CD4-positive, alpha-beta T cell treated with Interleukin-1 beta for 1 hour (primary cell): Measurements from ENCODE around the gene AJUBA.
A peak's percentile ranks its signal among the peaks of the same experiment; 100 is the strongest.
"Not testable (repeated sequence)": the region's sequence is repeated elsewhere in the genome, so short reads cannot be mapped to it uniquely, and the experiment has no call there.

Experiments
- DNase-seq, 2 donors: peaks; one replicate each; pipeline ENCODE4 v3.0.0-alpha.2; 2020 to 2022

The AJUBA gene

DNA sequence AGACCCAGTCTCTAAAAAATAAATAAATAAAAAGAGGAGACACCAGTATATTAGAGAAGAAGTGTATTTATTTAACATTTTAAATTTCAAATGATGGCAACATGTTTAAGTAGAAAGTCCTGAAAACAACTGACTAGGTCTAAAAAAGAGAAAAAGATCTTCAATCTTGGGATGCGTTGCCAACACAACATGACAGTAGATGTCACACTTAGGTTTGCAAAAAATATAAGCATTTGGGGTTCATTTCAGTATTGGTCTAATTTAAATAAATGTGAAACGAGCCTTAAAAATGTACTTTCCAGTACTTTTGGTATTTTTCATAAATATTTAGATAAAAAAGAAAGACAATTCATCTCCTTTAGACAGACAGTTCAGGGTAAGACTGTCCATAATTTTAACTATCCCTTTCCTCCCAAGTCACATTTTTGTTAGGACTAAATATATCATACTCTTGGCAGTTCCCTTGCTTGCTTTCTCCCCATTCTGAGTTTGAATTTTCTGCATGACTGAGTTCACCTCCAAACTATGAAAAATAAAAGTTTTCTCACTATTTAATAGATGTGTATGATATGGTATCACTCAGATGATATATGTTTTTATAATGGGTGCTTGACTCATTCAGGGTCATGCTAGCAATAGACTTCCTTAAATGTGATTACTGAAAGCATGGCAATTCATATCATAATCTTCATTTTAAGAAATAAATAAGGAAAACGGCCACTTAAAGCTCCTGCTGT, 23.3 kb upstream of the AJUBA start:
- no peak for DNase-seq

DNA sequence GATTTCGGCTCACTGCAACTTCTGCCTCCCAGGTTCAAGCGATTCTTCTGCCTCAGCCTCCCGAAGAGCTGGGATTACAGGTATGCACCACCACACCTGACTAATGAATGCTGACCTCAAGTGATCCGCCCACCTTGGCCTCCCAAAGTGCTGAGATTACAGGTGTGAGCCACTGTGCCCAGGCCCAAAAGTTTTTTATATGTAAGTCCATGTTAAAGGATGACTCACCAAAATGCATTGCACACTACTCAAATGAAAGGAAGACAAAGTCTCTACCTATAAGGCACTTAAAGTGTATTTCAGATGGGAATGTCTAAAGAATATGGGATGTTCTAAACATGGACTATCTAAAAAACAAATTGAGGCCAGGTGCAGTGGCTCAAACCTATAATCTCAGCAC, 21.9 kb upstream of the AJUBA start:
- not testable (repeated sequence) for DNase-seq

DNA sequence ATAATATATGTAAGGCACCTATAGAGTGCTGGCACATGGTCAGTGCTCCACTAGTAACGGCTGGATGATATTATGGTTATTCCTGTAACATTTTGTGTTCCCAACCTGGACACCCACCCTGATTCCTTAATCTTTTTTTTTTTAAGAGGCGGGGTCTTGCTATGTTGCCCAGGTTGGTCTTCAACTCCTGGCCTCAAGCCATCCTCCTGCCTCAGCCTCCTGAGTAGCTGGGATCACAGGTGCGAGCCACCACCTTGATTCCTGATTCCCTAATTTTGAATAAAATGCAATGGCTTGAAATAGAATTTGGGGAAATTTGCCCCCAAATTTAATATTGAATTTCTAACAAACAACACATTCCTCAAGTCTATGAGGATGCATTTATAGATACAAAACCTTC, 20.2 kb upstream of the AJUBA start:
- DNase-seq: no peak

DNA sequence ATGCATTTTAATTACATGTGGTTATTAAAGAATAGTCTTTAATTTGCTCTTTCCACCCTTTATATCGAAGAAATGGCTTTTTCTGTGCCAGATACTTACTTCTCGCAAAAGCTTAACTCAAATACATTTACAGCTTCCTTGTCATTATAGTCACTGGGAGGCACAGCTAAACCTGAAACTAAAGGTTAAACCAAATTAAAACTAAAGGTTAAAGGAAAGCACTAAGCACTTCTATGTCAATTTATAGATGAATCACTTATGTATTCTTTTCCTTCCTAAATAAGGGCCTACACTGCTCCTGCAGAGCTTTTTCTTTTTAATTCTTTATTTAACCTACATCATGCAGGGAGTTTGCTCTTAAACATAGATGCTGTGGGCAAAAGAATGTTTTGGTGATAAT, 18.5 kb upstream of the AJUBA start:
- DNase-seq: no peak

DNA sequence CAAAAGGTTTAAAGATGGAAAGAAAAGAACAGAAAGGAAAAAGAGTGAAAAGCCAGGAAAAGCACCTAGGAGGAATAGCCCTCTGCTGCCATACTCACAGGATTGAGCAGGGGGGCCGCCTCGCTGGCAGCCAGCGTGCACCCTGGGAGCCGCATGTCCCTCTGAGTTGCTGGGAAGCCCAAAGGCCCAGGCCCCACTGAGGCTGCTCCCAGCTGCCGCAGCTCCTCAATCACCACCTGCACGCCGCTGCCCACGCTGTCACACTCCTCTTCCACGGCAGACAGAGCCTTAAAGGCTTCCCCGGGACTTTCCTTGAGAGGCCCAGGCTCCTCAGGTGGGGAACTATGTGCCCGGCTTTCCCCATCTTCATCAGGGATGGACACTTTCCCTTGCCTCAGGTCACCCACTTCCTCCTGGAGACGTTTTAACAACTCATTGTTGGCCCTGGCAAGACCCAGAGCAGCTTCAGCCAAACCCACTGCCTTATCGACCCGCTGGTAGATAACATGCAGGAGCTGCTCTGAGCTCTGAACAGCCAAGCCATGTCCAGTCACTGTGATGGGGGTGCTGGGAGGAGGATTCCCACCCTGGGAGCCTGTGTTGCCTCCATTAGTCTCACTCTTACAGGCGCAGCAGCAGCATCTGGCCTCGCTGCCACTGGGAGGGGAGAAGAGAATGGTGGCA, 16.1 kb upstream of the AJUBA start:
- DNase-seq: no peak

DNA sequence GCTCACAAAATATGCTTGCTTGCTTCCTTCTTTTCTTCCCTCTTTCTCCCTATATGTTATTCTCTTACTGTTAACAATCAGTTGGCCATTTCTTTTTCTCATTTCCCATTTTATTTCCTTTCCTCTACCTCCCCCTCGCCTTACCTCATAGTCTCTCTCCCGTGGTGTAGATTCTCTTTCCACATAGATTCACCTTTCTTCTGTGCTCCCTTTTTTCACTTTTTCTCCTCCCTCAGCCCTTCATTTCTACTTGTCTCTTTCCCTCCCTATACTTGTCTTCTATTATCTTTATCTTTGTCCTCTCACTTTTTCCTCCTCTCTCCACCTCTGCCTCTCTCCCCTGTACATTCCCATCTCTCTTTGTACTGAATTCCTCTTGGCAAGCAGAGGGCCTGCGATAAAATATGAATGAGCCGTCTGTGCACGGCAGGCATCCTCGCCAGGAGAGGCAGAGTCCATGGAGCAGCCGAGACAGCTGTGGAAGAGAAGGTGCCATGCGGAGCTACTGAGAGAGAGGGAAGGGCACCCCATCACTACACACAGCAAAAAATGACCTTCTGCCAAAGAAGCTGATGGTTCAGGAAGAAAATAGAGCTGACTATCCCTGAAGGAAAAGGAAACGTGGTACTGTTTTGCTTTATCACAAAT, 15.4 kb upstream of the AJUBA start:
- no peak for DNase-seq

DNA sequence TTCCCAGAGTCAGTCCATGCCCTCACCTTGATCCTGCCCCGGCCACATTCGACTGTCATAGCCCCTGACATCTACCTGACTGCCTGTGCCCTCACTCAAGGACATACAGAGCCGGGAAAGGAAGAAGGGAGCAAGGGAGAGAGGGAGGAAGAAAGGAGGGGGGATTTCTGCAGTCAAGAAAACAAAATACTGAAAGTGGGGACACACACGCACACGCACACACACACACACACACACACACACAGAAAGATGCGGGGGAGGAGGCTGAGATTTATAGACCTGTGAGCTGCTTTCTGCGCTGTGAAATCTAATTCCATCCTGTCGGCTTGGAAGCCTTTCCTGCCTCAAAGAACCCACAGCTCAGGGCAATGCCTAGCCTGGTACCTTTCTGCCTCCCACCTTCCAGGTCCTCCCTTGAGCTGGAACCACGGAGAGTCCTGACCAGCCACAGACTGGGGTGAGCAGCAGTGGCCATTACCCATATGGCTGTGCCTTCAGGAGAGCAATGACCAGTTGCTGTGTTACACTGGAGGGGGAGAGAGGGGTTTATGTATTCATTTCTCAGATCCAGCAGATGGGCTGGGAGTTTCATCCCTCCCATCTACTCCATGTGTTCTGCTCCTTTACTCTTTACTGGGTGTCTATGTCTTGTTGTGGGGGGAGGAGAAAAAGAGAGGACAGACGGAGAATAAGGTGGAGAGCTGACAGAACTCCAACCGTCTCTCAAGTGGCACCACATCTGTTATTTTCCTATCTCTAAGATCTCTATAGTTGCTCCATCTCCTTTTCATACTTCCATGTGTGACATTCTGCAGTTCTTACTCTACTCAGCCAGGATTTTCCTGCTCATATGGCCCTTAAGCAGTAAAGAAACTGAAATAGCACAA, 14.7 kb upstream of the AJUBA start:
- DNase-seq: no peak

DNA sequence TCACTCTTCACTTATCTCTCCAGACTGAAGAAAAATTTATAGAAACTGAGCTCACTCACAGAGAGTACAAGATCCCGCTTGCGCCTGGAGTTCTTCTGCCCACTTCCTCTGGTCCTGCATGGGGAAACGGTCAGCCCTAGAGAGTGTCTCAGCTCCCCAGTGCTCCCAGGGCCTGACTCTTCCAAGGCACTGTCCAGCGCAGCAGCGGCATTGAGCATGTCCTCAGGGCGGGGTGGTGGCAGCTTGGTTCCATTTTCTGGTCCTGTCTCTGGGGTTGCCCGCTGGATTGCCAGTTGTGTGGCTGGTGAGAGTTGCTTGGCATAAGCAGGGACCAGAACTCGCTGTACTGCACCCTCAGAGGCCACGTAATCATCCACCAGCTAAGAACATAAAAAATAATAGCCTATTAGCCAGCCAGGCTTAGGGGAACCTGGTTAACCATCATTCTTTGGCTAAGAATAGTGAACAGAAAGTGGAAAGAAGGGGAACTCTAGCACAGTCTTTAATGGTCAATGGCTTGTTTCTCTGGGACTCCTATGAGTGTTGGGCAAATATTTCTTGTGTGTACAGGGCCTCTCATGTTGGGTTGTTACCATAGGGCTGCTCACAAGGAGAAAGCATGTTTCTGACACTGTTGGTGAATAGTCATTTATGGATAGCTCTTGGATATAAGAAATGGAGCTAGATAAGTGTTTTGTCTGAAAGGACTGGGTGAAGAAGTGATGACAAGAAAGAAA, 13.7 kb upstream of the AJUBA start:
- DNase-seq: no peak

DNA sequence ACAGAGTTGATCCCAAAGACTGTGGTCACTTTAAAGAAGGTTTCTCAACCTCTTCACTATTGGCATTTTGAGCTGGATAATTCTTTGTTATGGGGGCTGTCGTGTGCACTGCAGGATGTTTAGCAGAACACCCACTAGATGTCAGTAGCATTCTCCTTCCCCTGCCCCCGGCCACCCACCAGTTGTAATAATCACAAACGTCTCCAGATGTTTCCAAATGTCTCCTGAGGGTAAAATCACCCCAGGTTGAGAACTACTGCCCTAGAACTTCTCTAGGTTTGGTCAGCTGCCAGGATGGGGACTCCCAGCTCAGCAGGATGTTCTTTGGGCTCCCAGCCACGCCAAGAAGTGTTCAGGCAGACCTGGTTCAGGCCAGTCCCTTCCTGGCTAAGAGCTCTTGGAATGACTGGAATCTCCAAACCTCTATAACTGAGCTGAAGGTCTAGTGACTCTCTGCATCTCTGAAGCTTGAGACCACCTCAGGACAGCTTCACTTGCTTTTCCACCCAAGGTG, 12.5 kb upstream of the AJUBA start:
- peak; percentile 24 to 35 for DNase-seq

DNA sequence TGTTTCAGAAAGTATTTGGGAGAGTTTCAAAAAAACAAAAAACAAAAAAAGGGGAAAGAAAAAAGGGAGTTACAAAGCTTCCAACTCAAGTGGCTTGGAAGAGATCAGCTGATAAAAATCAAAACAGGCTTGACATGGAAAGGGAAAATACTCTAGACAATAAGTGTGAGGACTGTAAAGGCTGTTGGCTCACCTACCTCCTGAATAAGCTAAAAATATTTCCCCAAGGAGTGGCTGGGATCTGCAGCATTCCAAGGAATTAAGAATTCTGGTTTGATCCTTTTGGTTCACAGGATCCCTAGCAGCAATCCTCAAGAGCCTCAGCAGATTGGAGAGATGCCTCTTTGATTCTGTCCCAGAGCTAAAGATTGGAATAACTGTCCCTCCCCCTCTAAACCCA, 11.2 kb upstream of the AJUBA start:
- no peak for DNase-seq

DNA sequence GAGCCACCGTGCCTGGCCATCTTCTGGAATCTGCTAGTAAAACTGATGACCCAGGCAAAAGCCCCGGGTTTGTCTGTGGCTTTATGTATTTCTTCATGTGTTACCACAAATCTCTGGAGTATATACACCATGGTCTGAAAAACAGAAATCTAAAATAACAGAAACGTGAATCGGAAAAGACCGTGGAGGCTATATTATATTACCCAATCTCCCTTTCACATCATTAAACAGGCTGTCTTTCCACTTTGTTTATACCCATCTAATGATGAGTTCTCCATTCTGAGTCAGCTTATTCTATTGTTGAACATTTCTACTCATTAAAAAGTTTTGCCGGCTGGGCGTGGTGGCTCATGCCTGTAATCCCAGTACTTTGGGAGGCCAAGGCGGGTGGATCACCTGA, 9.5 kb upstream of the AJUBA start:
- DNase-seq: no peak

DNA sequence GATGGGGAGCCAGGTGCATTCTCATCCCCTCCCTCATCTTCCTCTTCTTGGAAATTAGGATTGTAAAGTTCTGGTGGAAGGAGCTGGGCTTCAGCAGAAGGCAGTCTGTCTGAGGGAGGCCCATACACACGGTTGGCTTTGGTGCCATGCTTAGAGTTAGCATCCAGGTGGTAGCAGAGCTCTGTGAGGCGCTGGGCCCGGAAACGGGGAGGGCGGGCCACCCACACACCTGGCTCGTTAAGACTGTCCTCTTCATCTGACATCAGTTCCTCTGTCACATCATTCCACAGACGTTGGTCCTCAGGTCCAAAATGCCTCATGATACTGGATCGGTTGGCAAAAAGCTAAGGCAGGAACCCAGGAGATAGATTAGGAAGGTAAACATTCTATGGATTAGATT, 4.9 kb upstream of the AJUBA start:
- DNase-seq: no peak

DNA sequence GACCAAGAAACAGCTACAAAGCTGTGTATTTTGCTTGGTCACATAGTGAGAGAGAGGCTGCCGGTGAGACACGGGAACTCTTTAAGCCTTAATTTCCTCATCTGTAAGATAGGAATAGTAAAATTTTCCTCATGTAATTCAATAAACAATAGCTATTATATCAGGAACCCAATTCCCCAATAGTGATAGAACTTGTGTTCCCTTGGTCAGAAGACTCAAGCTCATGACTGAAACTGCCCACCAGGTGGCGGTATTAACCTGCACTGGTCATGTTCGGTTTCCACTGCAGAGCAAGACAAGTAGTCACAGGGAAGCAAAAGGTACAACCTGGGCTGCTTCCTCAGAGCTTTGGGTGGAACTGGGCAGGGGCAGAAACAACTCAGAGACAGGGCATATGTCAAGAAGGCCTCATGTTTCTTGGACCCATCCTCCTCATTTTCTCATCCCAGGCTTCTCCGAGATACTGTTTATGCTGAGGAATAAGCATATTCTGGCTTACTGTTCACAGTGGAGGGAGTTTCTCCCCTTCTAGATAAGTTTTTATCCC, 4.2 kb upstream of the AJUBA start:
- peak; percentile 84 to 88 for DNase-seq

DNA sequence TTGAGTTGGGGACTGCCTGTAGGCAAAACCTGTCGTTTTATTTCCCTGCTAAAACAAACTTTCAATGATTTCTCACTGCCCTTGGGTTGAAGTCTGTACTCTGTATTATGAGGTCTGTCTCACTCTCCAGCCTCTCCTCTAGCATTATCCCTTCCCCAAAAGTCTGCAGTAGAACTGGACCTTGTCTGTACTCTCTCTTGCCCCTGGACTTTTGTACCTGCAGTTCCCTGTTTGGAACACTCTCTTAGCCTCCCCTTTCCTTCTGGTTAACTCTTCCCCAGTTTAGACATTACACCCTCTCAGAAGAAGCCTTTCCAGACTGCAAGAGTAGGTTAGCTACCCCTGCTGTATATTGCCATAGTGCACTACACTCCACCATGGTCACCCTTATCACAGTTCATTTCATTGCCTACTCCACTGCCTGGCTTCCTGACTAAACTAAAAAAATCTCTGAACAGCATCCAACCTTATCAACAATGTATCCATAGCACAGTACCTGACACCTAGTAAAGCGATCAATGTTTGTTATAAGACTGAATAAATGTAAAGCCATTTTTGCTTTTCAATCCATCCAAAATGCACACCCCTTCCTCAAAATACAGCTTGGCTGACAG, 3.6 kb upstream of the AJUBA start:
- DNase-seq: no peak

DNA sequence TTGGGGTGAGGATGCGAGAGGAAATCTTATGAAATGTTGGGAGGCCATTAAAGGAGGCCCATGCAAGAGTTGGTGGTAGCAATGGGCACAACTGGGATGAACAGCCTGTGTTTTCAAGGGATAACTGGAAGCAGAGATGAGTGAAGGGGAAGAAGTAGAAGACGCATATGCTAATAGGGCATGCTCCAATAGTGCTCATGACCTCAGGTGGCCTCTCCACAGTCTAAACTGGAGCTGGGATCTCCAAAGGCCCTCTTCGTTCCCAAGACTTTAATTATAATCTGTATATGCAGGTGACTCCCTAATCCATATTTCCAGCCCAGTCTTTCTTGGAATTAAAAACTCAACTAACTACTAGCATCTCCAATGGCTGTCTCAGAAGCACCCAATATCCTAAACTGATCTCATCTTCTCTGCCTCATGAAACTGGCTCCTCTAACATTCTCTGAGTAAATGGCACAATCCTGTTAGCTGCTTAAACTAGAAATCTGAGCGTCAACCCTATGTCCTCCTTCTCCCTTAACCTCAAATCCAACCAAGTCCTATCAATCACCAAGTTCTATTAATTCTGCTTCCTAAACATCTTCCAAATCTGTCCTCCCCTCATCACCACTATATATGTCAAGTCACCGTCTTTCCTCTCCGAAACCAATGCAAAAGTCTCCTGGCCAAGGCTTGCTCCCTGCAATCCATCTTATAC, 2.8 kb upstream of the AJUBA start:
- no peak for DNase-seq

DNA sequence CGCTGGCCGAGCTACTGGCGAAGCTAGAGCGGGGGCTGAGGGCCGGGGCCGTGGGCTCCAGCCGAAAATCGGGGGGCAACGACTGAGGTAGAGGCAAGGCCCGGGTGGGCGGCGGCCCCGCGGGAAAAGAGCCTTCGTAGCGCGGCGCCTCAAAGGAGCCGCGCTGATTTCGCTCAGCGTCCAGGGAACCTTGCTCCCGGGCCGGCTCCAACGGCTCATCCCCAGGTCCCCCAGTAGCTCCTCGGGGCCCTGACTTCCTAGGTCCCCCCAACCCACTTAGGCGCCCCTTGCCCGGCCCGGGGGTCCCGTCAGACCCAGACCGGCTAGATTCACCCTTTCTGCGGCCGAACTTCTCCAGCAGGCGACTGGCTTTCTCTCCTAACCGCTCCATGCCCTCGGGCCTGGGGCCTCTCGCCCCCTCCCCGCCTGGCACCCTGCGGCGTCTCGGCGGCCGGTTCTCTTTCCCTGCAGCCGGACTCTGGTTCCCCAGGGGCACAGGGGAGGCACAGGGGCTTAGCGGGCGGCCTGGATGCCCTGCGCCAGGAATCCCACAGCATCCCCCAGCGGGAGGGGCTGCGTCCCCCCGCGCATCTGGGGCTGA, 375 bp downstream of the AJUBA start:
- no peak for DNase-seq

DNA sequence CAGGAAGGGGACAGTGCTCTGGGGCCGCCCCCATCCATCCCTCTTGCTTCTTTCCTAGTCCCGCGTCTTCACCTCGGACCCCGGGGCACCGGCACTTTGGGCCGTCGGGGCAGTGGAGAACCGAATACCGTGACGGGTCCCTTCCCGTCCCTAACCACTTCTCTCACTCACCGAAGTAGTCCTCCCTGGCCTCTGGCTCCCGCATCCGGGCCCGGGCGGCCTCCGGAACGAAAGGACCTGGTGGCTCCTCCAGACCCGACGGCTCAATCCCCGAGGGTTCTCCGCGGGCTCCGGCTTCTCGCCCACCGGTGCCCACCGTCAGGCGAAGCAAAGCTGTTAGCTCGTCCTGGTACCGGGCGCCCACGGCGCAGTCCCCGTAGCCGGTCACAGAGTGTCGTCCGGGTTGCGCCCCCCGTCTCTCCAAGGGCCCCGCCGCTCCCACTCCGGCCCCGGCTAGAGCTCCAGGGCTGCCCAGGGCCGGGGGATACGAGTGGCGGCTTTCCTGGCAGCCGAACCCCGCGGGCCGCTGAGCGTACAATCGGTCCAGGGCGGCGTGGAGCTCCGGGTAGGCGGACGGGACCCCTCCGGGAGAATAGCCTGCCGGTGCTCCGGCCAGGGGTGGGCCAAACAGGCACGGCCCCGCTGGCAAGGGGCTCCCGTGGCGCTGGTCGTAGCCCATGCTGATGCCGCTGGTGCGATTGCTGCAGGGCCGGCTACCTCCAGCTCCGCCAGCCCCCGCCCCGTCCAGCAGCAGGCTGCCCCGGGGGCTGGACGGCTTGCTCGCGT, 1.1 kb downstream of the AJUBA start:
- peak in 1 of 2 donors; percentile 14 for DNase-seq

DNA sequence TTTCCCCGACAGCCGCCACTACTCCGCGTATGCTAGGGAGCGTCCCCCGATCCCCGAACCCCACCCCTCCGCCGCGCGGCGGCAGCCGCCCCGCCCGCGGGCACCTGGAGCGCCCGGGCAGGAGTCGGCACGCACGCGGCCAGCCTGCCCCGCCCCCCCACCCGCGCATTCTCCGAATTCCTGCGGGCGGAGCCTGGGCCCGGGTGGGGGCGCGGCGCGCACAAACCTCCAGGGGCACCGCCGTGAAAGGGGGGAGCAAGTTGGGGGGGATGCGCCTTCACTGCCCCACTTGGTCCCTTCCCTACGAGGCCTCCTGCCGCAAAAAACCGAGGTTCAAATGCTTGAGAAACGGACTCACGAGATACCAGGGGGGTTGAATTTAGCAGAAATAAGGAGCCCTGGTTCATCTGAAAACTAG, 1.7 kb downstream of the AJUBA start:
- DNase-seq: peak in 1 of 2 donors; percentile 20

DNA sequence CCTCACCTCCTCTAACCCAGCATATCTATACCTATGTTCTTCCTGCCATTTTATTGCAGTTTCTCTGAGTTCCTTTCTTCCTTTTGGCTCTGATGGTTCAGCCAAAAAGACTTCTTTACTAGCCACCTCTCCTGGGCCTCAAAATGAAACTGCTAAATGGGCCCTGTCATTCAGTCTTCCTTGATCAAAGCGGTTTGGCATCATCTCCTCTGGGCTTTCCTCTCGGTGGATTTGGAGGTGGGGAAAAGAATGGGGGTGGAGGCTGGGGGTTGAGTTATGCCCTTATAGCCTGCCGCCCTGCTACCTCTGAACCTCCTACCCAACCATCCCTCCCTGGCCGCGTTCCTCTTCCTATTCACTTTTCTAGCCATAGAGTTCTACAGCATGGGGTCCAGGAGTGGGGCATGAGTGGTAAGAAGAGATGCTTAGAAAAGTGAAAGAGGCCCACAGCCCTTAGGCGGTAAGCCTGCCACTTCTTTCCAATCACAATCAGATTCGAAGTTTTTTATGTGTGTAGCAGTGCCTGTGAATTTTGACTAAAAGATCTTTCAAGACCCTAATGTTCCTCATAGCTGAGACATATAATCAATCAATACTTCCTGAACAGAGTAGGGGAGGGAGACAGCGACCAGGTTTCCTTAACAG, 2.5 kb downstream of the AJUBA start:
- DNase-seq: no peak
